Posterior vena cava (tissue), 2 donors: ENCODE results near the gene GBE1. TPM values are rescaled to one million over a fixed set of nuclear protein-coding genes. Genes with fewer than 3 reads are reported as not detected.

Experiments
- DNase-seq: peaks from one replicate; pipeline ENCODE4 v3.0.0-alpha.2; 2020; ENCODE audit warnings: low spot score
- intact Hi-C, 2 donors: fragments of 100-400 bp; cut with DNase I; formaldehyde crosslinking; loops; one replicate each; pipeline versions ENCODE4 v1.14.1 to v1.14.2; 2022 to 2023
- total RNA-seq, 2 donors: library from RNA; stranded (reverse); fragmentation: NEBNext Ultra II Directional; extraction: Animal tissue kit (Norgen Biotek cat#: 25700); gene quantifications; one replicate each; pipeline ENCODE4 v1.2.1, GENCODE V29; 2021
- donor health status: DM: yes; HTN: yes; CAD: no.
- donor health status: DM: yes; HTN: yes; CAD: no.

Gene GBE1
- total RNA-seq, 2 donors from 2014 or later = 39.3 to 71.4 TPM

DNA sequence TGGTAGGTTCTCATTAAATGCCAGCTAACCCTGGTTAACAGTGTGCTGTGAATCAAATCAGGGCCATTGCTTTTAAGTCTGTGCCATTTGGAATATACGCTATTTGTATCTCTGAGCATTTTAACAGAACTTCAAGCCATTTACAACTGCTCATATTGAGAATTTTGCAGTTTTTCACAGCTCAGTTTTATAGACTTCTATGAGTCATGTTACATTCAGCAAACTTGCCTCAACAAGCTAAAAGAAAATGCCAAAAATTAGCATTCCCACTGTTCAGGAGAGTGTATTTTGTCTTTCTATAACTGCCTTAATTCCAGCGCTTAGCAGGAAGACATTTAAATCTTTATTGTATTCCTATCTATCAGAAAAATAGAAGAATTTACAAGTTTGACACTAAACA, 196.4 kb downstream of the GBE1 start:
- intact Hi-C loops = no loop called here
- DNase-seq = no peak

GRCh38 chr3:81558106-81558505, 203.3 kb downstream of the GBE1 start:
- intact Hi-C loops = no loop called here
- no peak for DNase-seq

GRCh38 chr3:81554801-81555200, 206.6 kb downstream of the GBE1 start:
- no peak for DNase-seq
- intact Hi-C loops = no loop called here

DNA sequence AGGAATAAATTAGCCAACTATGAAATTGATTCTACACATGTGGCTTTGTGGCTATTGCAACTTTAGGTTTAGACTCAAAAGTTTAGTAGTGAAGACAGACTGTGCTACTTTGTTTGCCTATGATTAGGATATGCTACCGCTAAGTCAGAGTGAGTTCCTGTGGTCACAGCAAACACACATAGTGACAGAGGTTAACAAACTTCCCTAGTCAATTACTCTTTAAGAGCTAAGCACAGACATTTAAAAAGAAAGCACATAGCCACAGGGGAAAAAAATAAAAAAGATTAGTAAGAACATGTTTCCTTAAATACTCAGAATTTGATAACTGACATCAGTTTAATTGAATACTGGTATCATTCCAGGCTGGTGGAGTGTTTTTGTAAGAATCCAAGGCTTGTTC, 207.1 kb downstream of the GBE1 start:
- intact Hi-C loops = no loop called here
- no peak for DNase-seq

DNA sequence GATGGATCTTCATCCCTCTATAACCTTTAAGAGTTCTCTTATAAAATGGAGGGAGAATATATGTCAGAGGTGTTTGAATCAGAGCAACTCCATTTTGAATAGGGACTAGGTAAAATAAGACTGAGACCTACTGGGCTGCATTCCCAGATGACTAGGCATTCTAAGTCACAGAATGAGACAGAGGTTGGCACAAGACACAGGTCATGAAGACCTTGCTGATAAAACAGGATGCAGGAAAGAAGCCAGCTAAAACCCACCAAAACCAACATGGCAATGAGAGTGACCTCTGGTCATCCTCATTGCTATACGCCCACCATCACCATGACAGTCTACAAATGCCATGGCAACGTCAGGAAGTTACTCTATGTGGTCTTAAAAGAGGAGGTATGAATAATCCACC, 211.0 kb downstream of the GBE1 start:
- DNase-seq = no peak

GRCh38 chr3:81549831-81550230, 211.6 kb downstream of the GBE1 start:
- DNase-seq = no peak
- intact Hi-C loops = no loop called here

More for the DNA sequence above, 211.0 kb downstream of the GBE1 start:
- intact Hi-C loops = no loop called here

- intact Hi-C loops = no loop called here
- no peak for DNase-seq
Measured at GRCh38 chr3:81549388-81549787, 212.1 kb downstream of the GBE1 start.

DNA sequence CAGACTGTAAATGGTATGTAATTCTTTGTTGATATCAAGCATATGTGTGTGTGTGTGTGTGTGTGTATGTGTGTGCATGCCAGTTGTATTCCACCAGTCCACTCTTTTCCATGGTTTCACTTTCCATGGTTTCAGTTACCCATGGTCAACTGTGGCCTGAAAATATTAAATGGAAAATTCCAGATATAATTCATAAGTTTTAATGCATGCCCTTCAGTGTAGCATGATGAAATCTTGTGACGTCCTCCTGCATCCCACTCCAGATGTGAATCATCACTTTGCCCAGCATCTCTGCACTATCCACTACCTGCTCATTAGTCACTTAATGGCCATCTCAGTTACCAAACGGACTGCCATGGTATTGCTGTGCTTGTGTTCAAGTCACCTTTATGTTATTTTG, 215.9 kb downstream of the GBE1 start:
- intact Hi-C loops = no loop called here
- DNase-seq = no peak

GRCh38 chr3:81544385-81544784, 217.1 kb downstream of the GBE1 start:
- DNase-seq = no peak
- intact Hi-C loops = no loop called here

DNA sequence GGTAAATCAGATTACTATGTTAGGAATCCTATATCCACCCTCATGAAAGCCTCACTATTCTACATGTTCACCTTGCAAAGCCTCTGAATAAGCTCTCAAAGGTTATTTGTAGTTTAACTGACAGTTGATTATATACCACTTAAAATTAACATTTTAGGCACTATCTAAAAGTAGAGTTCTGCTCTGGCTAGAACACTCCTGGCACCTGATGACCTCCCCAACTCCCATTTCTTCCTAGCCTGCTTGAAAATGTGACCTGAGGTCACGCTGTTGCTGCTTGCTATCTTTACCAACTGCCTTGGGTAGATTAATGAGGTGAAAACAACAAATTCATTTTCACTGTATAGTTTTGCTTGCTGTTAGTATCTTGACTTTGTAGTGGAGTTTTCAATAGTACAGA, 220.7 kb downstream of the GBE1 start:
- DNase-seq = no peak
- intact Hi-C loops = no loop called here

DNA sequence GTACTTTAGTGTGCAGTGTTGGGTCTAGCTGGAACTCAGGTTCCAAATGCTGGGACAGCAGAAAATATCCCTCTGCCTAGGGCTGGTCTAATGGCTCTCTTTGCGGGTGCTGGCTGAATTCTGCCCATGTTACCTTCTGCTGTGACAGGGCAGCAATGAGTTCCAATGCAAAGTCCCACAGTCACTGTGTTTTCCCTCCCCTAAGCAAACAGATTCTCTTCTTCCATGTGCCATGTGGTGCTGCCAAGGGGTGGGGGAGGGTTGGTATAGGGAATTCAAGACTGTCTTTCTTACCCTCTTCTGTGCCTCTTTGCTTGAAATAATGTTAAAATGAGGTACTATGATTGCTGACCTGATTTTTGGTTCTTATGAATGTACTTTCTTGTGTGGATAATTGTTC, 229.6 kb downstream of the GBE1 start:
- DNase-seq = no peak
- intact Hi-C loops = no loop called here

GRCh38 chr3:81531263-81531662, 230.2 kb downstream of the GBE1 start:
- no peak for DNase-seq
- intact Hi-C loops = no loop called here

- intact Hi-C loops = no loop called here
- DNase-seq = no peak
Measured at GRCh38 chr3:81530180-81530939, 231.1 kb downstream of the GBE1 start.

DNA sequence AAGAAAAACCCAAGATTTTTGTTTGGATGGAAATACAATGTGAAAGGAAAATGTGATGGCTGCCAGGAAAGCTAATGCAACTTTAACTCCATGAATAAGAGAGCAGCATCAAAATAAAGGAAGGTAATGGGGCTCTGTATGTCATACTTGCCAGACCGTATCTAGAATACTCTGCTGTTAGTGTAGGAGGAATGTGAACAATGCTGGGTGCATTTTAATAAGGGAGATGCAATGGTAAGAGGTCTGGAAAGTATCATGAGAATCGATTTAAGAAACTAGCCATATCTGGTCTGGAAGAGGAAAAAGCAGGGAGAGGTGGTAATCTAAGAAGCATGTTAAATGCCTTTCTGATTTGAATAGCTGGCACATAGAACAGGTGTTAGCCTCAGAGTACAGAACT, 239.6 kb downstream of the GBE1 start:
- intact Hi-C loops = no loop called here
- no peak for DNase-seq

GRCh38 chr3:81518945-81519344, 242.5 kb downstream of the GBE1 start:
- no peak for DNase-seq
- intact Hi-C loops = no loop called here

DNA sequence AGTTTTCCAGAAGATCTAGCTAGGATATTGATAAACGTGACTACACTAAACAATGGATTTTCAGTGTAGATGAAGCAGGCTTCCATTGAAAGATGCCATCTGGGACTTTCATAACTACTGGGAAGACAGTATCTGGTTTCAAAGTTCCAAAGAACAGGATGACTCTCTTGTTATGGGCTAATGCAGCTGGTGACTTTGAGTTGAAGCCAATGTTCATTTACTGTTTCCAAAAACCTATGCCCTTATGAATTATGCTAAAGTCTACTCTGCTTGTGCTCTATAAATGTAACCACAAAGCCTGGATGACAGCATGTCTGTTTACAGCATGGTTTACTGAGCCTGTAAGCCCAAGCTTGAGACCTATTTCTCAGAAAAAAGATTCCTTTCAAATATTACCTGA, 245.4 kb downstream of the GBE1 start:
- no peak for DNase-seq
- intact Hi-C loops = no loop called here

- no peak for DNase-seq
- intact Hi-C loops = no loop called here
Measured at GRCh38 chr3:81513591-81513990, 247.9 kb downstream of the GBE1 start.

- DNase-seq = no peak
- intact Hi-C loops = no loop called here
Measured at GRCh38 chr3:81503026-81503425, 258.4 kb downstream of the GBE1 start.

GRCh38 chr3:81502236-81502635, 259.2 kb downstream of the GBE1 start:
- intact Hi-C loops = no loop called here
- DNase-seq = no peak

DNA sequence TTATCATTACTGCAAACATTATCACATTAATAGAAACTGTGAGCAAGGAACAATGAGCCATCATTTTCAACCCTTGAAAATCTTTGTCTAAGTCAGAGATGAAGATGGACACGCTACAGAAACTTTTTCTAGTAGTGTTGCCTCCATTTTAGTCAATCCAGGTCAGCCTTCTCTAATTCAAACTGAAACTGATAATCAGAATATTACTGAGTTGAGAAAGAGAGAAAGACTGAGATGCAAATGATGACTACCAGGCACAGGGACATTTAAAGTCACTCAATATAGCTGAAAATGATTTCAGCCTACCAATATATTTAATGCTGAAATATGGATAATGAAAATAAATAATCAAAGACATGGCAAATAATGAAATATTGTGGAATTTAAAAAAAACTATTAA, 261.4 kb downstream of the GBE1 start:
- no peak for DNase-seq
- intact Hi-C loops = no loop called here

DNA sequence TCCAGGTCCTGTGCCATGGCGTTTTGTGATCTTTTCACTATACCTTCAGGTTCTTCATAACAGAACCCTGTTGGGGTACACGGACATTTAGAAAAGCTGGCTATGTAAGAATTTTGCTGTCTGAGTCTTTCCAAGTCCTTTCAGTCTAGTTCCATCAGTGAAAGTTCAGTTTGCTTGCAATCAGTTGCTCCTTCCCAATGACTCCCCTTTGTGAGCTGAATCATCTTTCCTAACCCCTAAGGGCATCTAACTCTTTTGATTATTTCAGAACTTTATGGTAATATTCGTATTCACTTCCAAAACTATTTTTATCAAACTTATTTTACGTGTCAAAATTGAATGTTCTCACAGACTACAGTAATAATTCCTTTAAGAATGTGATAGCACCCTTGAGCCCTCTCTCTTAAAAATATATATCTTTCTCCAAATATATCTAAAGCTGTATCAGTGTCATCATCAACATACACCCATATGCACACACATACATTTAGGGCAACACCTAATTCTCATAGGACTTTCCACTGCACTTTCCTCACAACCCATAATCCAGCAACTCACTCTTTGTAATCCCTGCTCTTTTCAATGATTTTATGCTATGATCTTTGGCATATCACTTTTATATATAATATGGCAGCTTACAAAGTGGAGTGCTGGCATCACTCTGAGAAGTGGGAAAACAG, 263.7 kb downstream of the GBE1 start:
- intact Hi-C loops = no loop called here
- DNase-seq = no peak
